Lung (tissue), 12 donors: ENCODE data around the gene LPGAT1. TPM values are rescaled to one million over a fixed set of nuclear protein-coding genes. Genes with fewer than 3 reads are reported as not detected.

Experiments used
- ATAC-seq: fragments of 200-7000 bp; cut with Tn5 transposase; one replicate; pipeline ENCODE4 v1.9.1; 2020; ENCODE audit warnings: moderate number of reproducible peaks; ENCODE audit not compliant: insufficient read depth, low FRiP score
- DNase-seq, 3 donors: peaks; one replicate each; pipeline ENCODE4 v3.0.0-alpha.2; 2013 to 2017
- H3K27ac ChIP-seq, 2 donors: one replicate each; pipeline ENCODE4 v1.5.1; 2013; ENCODE audit warnings: mild to moderate bottlenecking in 2 of 2, moderate library complexity in 2 of 2, control low read depth in 1 of 2, inconsistent platforms in 1 of 2, low read depth in 1 of 2, low read length in 1 of 2
- H3K27me3 ChIP-seq, 3 donors: one replicate each; pipeline ENCODE4 v1.5.1; 2013; ENCODE audit warnings: low read length in 2 of 3; ENCODE audit not compliant: control insufficient read depth in 3 of 3, insufficient read depth in 3 of 3
- H3K36me3 ChIP-seq, 4 donors: one replicate each; pipeline ENCODE4 v1.5.1; 2013; ENCODE audit warnings: low read length in 4 of 4, mild to moderate bottlenecking in 1 of 4, moderate library complexity in 1 of 4; ENCODE audit not compliant: control insufficient read depth in 4 of 4, insufficient read depth in 4 of 4
- H3K4me1 ChIP-seq, 5 donors: one replicate each; pipeline ENCODE4 v1.5.1; 2013; ENCODE audit warnings: low read length in 5 of 5, mild to moderate bottlenecking in 2 of 5, moderate library complexity in 1 of 5; ENCODE audit not compliant: control insufficient read depth in 5 of 5, insufficient read depth in 5 of 5
- H3K4me3 ChIP-seq: one replicate; pipeline ENCODE4 v1.5.1; 2013; ENCODE audit warnings: mild to moderate bottlenecking, control low read depth, moderate library complexity
- H3K9ac ChIP-seq, 2 donors: one replicate each; pipeline ENCODE4 v1.5.1; 2013; ENCODE audit warnings: low read length in 2 of 2, control low read depth in 1 of 2; ENCODE audit not compliant: insufficient read depth in 1 of 2
- H3K9me3 ChIP-seq, 4 donors: one replicate each; pipeline ENCODE4 v1.5.1; 2013; ENCODE audit warnings: low read length in 3 of 4, mild to moderate bottlenecking in 1 of 4, moderate library complexity in 1 of 4; ENCODE audit not compliant: control insufficient read depth in 4 of 4, insufficient read depth in 3 of 4
- WGBS, 2 donors: extraction: QIAGEN DNeasy Blood & Tissue Kit; methylation state at CpG; one replicate each; pipeline ENCODE4 v1.1.7; 2013; 5-methylcytosine and 5-hydroxymethylcytosine counted together
- polyA plus RNA-seq, 2 donors: library from polyadenylated mRNA; stranded (reverse); fragments of 200-250 nt; gene quantifications; one replicate each; pipeline ENCODE4 v1.2.1, GENCODE V29; 2013
- total RNA-seq, 2 donors: library from RNA; depleted of rRNA in 1 of 2; stranded (reverse); fragments of >200 nt in 1 of 2; gene quantifications; one replicate each; pipeline ENCODE4 v1.2.1, GENCODE V29; 2014 to 2021
- TF ChIP-seq, protein P1 (sequence below): IDR thresholded peaks from 2 replicates; pipeline ENCODE4 v1.5.1; 2012; ENCODE audit warnings: mild to moderate bottlenecking; ENCODE audit errors: control extremely low read depth, extremely low read depth
- donor health status: control.
- donor health status: control.
- donor health status: Bipolar disorder and iron deficiency.
- donor health status: healthy.
- donor health status: DM: yes; HTN: yes; CAD: no.

LPGAT1 gene
- total and polyA plus RNA-seq, 4 donors = 4.9 to 41.9 (median 25.5) TPM

DNA sequence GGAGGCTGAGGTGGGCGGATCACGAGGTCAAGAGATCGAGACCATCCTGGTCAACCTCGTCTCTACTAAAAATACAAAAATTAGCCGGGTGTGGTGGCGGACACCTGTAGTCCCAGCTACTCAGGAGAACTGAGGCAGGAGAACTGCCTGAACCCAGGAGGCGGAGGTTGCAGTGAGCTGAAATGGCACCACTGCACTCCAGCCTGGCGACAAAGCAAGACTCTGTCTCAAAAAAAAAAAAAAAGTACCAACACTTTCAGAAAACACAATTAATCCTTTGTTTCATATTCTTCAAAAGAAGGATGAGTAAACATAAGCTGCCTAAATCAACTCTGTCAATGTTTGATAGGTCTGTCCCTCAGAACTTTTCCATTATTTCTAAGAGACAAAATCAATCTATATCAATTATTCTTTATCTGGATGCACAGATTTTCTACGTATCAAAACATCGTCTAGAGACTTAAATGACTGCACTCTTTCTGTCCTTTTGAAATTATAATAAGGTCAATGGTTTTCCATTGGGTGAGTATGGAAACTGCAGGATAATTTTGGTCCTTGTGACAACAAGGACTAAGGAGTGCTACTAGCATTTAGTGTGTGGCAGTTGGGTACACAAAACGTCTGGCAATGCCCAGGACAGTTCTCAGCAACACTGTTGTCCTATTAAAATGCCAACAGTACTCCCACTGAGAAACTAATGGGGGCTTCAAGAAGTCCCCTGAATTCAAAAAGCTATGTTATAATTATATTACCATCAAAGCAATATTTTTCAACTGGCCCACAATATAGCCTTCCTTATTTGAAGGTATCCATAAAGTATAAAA, 40.7 kb downstream of the LPGAT1 start:
- Histone ChIP-seq H3K27ac (no peak overlapping the region), H3K4me1 (no peaks in the 10 kb centered on the region), H3K9ac (no peak overlapping the region), H3K36me3 (peaks cover 3 to 12% (median 6%) of the 10 kb centered on the region in 4 donors), H3K9me3 (no peaks in the 10 kb centered on the region), H3K27me3 (no peaks in the 10 kb centered on the region), H3K4me3 (no peak overlapping the region)
- DNase-seq (no peak), ATAC-seq (no peak)
- TF ChIP-seq, protein P1, sequence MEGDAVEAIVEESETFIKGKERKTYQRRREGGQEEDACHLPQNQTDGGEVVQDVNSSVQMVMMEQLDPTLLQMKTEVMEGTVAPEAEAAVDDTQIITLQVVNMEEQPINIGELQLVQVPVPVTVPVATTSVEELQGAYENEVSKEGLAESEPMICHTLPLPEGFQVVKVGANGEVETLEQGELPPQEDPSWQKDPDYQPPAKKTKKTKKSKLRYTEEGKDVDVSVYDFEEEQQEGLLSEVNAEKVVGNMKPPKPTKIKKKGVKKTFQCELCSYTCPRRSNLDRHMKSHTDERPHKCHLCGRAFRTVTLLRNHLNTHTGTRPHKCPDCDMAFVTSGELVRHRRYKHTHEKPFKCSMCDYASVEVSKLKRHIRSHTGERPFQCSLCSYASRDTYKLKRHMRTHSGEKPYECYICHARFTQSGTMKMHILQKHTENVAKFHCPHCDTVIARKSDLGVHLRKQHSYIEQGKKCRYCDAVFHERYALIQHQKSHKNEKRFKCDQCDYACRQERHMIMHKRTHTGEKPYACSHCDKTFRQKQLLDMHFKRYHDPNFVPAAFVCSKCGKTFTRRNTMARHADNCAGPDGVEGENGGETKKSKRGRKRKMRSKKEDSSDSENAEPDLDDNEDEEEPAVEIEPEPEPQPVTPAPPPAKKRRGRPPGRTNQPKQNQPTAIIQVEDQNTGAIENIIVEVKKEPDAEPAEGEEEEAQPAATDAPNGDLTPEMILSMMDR = no peak
- 92 to 96% methylated on average over 11 of the region's 11 CpGs for WGBS, 2 donors

DNA sequence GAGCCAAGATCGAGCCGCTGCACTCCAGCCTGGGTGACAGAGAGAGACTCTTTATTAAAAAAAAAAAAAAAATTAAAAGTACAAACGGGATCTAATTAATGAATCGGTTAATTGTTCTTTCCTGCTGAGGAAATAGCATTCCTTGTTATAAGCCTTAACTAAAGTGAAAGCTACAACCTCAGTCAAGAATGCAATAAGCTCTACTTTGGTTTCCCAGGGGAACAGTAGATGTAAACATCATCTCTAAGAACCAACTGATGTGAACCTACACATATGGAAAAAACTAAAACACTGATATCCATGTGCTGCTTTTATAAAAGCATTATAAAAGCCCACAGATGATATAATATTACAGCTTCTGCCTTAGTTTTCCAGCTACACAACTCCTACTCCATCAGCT, 41.9 kb downstream of the LPGAT1 start:
- no peak overlapping the region for H3K27ac ChIP-seq
- no peak overlapping the region for H3K4me3 ChIP-seq
- no peaks in the 10 kb centered on the region for H3K27me3 ChIP-seq
- WGBS, 2 donors = 86 to 94% methylated on average over 4 of the region's 4 CpGs
- peak in 2 of 3 donors; percentile 12 to 14 for DNase-seq
- TF ChIP-seq, protein P1 = no peak
- H3K9me3 ChIP-seq = no peaks in the 10 kb centered on the region
- no peak for ATAC-seq
- H3K9ac ChIP-seq = no peak overlapping the region
- peaks cover 3 to 12% (median 7%) of the 10 kb centered on the region in 4 donors for H3K36me3 ChIP-seq
- no peaks in the 10 kb centered on the region for H3K4me1 ChIP-seq

DNA sequence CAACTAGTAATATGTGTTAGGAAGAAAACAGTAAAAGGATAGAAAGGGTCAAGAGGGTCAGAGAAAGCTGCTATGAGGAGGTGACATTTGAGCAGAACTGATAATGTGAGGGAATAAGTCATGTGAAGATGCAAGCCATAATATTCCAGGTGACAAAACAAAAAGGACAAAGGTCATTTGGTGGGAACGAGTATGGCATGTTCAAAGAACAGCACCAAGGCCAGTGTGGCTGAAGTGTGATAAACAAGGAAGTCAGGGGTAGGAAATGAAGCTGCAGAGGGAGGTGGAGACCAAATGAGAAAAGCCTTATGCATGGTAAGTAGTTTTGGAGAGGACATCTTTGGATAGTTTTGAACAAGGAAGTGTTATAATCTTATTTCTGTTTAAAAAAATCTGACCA, 46.7 kb downstream of the LPGAT1 start:
- DNase-seq (no peak), ATAC-seq (no peak)
- Histone ChIP-seq H3K4me1 (peaks cover 0 to 2% (median 0%) of the 10 kb centered on the region in 5 donors), H3K36me3 (peaks cover 0 to 6% (median 2%) of the 10 kb centered on the region in 4 donors), H3K4me3 (no peak overlapping the region), H3K27me3 (no peaks in the 10 kb centered on the region), H3K27ac (no peak overlapping the region), H3K9me3 (no peaks in the 10 kb centered on the region), H3K9ac (no peak overlapping the region)
- TF ChIP-seq, protein P1 = no peak
- WGBS, 2 donors = 36 to 54% methylated on average over 1 of the region's 1 CpG
